Testis (tissue), 3 donors: ENCODE measurements around the gene PLEKHO2. TPM values are rescaled to one million over a fixed set of nuclear protein-coding genes. Genes with fewer than 3 reads are reported as not detected.
A peak's percentile ranks its signal among the peaks of the same experiment; 100 is the strongest.

Experiments
- DNase-seq: peaks from one replicate; pipeline ENCODE4 v3.0.0-alpha.2; 2019
- H3K27ac ChIP-seq, 2 donors: fragments of 200-600 bp; sonication (generic); one replicate each; pipeline ENCODE4 v1.5.1; 2019
- H3K27me3 ChIP-seq: fragments of 200-600 bp; sonication (generic); one replicate; pipeline ENCODE4 v1.5.1; 2019
- H3K36me3 ChIP-seq: fragments of 200-600 bp; sonication (generic); one replicate; pipeline ENCODE4 v1.5.1; 2017; ENCODE audit warnings: low read depth; ENCODE audit errors: missing control alignments
- H3K4me1 ChIP-seq: fragments of 200-600 bp; sonication (generic); one replicate; pipeline ENCODE4 v1.5.1; 2019
- H3K4me3 ChIP-seq, 2 donors: fragments of 200-600 bp; sonication (generic); one replicate each; pipeline ENCODE4 v1.5.1; 2017 to 2019
- H3K9me3 ChIP-seq: fragments of 200-600 bp; sonication (generic); one replicate; pipeline ENCODE4 v1.5.1; 2017
- POLR2A ChIP-seq: fragments of 450-650 bp; IDR thresholded peaks from one replicate; pipeline ENCODE4 v1.6.1; 2017; ENCODE audit warnings: antibody characterized with exemption, mild to moderate bottlenecking, moderate library complexity
- WGBS, 2 donors: methylation state at CpG; one replicate each; pipeline ENCODE4 v1.1.5; 2018; 5-methylcytosine and 5-hydroxymethylcytosine counted together
- intact Hi-C: fragments of 100-400 bp; cut with DNase I; formaldehyde crosslinking; loops from one replicate; pipeline ENCODE4 v1.15.1; 2023; ENCODE audit warnings: low total_unique reads
- polyA plus RNA-seq: library from polyadenylated mRNA; stranded (reverse); fragments of 350-450 nt; fragmentation: Illumina TruSeq; extraction: RNeasy Lipid Tissue Mini Kit (QIAGEN cat#74804); gene quantifications from one replicate; pipeline ENCODE4 v1.2.3, GENCODE V29; 2014; ENCODE audit warnings: low read depth, low replicate concordance; ENCODE audit not compliant: insufficient read depth
- total RNA-seq, 2 donors: library from RNA; depleted of rRNA; stranded (reverse); fragments of >200 nt; gene quantifications; one replicate each; pipeline ENCODE4 v1.2.3, GENCODE V29; 2016
- TF ChIP-seq, protein P1 (sequence below), 3 experiments: fragments of 450-650 bp in 2 of 3; fragments of 200-600 bp in 1 of 3; sonication (generic) in 1 of 3; IDR thresholded peaks; one replicate each; pipeline ENCODE4 v1.5.1; 2016 to 2019; ENCODE audit warnings: antibody characterized with exemption in 3 of 3, mild to moderate bottlenecking in 2 of 3, moderate library complexity in 1 of 3

The PLEKHO2 gene
- total and polyA plus RNA-seq, 3 donors from 2014 or later = 17.2 to 28.9 (median 19.3) TPM

DNA sequence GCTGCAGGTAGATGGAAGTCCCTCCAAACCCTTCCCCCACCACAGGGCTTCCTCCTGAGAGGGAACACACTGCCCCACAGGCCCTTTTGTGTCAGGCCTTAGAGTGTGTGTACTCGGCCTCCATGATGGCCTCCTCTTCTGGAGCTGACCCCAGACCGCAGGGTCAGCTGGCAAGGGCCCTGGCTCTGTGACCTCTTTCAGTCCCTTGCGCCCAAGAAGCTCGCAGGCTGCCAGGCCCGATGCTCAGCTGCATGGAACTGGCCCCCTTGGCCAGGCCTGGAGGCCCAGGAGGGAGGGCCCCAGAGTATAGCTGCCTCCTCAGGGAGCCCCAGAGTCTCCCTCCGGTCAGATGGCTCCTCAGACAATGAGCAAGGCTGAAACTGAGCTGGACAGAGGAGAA, 46.6 kb downstream of the PLEKHO2 start:
- Histone ChIP-seq H3K4me1 (peaks cover 22% of the 10 kb centered on the region), H3K36me3 (no peaks in the 10 kb centered on the region), H3K4me3 (no peak overlapping the region), H3K27me3 (no peaks in the 10 kb centered on the region), H3K27ac (no peak overlapping the region), H3K9me3 (no peaks in the 10 kb centered on the region)
- DNase-seq = no peak
- TF ChIP-seq, protein P1, sequence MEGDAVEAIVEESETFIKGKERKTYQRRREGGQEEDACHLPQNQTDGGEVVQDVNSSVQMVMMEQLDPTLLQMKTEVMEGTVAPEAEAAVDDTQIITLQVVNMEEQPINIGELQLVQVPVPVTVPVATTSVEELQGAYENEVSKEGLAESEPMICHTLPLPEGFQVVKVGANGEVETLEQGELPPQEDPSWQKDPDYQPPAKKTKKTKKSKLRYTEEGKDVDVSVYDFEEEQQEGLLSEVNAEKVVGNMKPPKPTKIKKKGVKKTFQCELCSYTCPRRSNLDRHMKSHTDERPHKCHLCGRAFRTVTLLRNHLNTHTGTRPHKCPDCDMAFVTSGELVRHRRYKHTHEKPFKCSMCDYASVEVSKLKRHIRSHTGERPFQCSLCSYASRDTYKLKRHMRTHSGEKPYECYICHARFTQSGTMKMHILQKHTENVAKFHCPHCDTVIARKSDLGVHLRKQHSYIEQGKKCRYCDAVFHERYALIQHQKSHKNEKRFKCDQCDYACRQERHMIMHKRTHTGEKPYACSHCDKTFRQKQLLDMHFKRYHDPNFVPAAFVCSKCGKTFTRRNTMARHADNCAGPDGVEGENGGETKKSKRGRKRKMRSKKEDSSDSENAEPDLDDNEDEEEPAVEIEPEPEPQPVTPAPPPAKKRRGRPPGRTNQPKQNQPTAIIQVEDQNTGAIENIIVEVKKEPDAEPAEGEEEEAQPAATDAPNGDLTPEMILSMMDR (IDR thresholded peaks at IDR 0.05) = no peak
- TF ChIP-seq POLR2A = no peak
- intact Hi-C loops = no loop called here
- 74 to 89% methylated on average over 6 of the region's 6 CpGs for WGBS, 2 donors

DNA sequence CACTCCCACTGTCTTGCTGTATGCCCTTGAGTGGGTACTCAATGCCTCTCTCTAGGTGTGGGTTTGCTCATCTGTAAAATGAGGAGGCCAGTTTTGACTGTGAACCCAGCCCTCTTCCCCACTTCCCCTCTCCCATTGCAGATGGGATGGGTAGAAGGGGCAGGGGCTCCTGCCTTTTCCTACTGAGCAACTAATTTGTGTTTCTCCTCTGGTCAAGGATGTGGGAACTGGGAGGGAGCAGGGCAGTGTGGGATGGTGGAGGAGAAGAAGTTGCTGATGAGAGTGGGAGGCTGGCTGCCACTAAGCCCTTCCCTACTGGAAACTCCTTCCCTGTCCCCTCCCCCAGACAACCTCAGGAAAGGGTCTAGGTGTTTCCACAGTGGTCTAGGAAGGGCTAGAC, 49.8 kb downstream of the PLEKHO2 start:
- peak overlapping the region in 1 of 2 donors; percentile 14 for H3K27ac ChIP-seq
- TF ChIP-seq POLR2A = no peak
- TF ChIP-seq, protein P1 (IDR thresholded peaks at IDR 0.05) = no peak

DNA sequence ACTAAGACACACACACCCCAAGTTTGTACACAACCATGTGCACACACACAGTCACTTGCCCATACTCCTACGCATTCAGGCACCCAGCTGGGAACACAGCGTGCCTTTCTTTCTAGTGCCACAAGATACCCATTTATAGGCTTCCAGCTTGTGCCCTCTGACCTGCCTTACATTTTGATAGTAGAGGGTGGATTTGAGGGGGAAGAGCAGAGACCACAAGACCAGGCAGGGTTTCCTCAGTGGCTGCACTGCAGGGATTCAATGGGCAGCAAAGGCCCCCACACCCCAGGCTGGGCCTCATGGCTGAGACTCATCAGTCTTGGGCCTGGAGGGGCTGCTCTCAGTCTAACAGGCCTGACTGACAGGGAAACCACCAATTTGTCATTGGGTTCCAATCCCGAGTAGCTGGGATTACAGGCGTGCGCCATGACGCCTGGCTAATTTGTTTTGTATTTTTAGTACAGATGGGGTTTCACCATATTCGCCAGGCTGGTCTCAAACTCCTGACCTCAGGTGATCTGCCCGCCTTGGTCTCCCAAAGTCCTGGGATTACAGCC, 51.2 kb downstream of the PLEKHO2 start:
- no peak for TF ChIP-seq POLR2A
- TF ChIP-seq, protein P1 (IDR thresholded peaks at IDR 0.05) = no peak
- WGBS, 2 donors = 71 to 77% methylated on average over 8 of the region's 8 CpGs
- peak; percentile 62 for DNase-seq
- Histone ChIP-seq H3K36me3 (no peaks in the 10 kb centered on the region), H3K4me3 (no peak overlapping the region), H3K27me3 (no peaks in the 10 kb centered on the region), H3K27ac (peak overlapping the region; percentile 85 to 86), H3K4me1 (peaks cover 55% of the 10 kb centered on the region), H3K9me3 (no peaks in the 10 kb centered on the region)
- intact Hi-C loops = no loop called here

More for the DNA sequence above, 49.8 kb downstream of the PLEKHO2 start:
- intact Hi-C loops = no loop called here
- Histone ChIP-seq H3K4me1 (peaks cover 41% of the 10 kb centered on the region), H3K9me3 (no peaks in the 10 kb centered on the region), H3K36me3 (no peaks in the 10 kb centered on the region), H3K27me3 (no peaks in the 10 kb centered on the region), H3K4me3 (no peak overlapping the region)
- DNase-seq = no peak

DNA sequence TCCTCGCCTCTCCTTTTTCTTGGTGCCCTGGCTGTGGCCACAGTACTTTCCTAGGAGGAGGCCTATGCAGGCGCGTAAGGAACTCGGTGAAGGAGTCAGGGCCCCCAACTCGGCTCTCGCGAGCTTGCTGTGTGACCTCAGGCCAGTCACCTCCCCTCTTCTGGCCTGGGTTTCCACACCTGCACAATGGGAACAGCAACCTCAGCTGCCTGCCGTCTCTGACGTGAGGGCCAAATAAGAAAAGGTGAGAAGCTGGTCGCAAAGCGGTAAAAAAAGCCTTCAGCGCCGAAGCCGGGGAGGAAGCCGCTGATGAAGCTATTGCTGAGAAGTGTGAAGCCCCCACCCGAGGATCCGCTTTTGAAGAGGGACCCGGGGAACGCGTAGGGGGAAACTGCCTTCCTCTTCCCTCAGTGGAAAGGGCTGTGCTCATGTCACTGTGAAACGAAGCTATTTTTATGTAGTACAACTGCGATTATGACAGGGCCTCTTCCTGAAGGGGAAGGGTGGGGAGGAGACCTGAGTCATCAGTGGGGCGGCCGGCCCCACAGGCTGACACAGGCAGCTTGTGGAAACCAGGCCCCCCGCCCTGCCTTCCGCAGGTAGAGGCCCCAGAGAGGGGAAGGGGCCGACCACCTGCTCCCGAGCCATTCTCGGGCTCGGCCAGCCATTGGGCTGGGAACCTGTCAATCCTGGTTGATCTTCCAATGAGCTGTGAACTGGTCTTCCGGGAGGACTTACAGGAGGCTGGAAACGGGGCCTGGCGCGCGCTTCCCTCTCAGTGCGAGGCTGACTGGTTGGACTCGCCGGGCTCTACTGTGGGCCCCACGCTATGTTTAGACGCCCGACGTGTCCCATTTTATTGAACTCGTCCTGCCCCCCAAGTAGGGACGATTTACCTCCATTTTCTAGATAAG, 52.0 kb downstream of the PLEKHO2 start:
- Histone ChIP-seq H3K27me3 (no peaks in the 10 kb centered on the region), H3K4me1 (peaks cover 63% of the 10 kb centered on the region), H3K4me3 (peak overlapping the region; percentile 23 to 38), H3K27ac (peak overlapping the region; percentile 85 to 86), H3K36me3 (no peaks in the 10 kb centered on the region), H3K9me3 (no peaks in the 10 kb centered on the region)
- TF ChIP-seq POLR2A = no peak
- TF ChIP-seq, protein P1 (IDR thresholded peaks at IDR 0.05) = no peak
- WGBS, 2 donors = 35 to 39% methylated on average over 38 to 44 of the region's 44 CpGs
- DNase-seq = peak; percentile 95
- intact Hi-C loops = no loop called here
